RWPE1 (cell line): ENCODE data around the gene ERAS.

Experiments
- CTCF ChIA-PET: fragments of 350-600 bp; sonication (Branson Sonifier 250); formaldehyde crosslinking; extraction: SDS; loops from one replicate; lab custom pipeline; 2021; lab: Yijun Ruan, JAX
- POLR2A ChIA-PET: fragments of 400-600 bp; formaldehyde crosslinking; extraction: SDS; loops from one replicate; lab custom pipeline; 2020; ENCODE audit warnings: antibody characterized with exemption; ENCODE audit not compliant: low non-redundant PET; lab: Yijun Ruan, JAX
- DNase-seq: peaks from one replicate; pipeline ENCODE4 v3.0.0; 2012; ENCODE audit warnings: low spot score
- H3K27ac ChIP-seq: fragments of 450-650 bp; 2 replicates; pipeline ENCODE4 v1.5.1; 2017
- TF ChIP-seq, protein P1 (sequence below): fragments of 450-650 bp; conservative IDR thresholded peaks from 2 replicates; pipeline ENCODE4 v1.5.1; 2017; ENCODE audit warnings: low read depth, mild to moderate bottlenecking

The ERAS gene

DNA sequence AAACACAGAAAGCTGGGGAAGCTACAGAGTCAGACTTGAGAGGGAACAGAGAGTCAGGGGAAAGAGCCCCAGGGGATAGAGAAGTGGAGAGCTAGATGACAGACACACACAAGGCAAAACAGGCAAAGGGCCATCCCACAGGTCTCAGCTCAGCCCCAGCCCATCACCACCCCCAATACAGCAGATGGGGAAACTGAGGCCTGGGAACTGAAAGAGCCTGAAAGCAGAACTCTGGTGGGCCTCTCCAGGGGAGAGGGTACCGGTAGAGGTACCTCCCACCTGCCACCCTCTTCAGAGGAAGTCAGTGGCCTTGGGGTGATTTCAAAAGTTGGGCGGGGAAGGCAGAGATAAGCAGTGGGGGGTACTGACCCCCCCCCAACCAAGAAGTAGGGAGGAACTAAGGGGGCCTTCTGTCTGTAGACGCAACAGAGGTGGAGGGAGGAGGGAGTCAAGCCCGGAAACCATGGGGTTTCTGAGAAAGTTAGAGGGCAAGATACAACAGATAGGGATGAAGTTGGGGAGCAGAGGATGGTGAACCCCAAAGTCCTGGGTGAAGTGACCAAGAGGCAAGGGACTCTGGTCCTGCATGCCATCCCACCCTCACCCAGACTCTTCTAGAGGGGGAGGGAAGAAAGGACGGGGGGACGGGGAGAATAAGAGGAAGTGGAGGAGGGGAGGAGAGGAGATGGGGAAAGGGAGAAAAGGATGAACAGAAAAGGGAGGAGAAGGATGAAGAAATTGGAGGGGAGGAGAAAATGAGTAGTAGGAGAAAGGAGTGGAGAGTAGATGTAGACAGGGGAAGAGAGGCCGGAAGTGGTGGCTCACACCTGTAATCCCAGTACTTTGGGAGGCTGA lies 36.7 kb upstream of the ERAS start:
- ChIA-PET CTCF (no interaction called here), POLR2A (no interaction called here)
- H3K27ac ChIP-seq = no peak overlapping the region
- no peak for DNase-seq
- TF ChIP-seq, protein P1, sequence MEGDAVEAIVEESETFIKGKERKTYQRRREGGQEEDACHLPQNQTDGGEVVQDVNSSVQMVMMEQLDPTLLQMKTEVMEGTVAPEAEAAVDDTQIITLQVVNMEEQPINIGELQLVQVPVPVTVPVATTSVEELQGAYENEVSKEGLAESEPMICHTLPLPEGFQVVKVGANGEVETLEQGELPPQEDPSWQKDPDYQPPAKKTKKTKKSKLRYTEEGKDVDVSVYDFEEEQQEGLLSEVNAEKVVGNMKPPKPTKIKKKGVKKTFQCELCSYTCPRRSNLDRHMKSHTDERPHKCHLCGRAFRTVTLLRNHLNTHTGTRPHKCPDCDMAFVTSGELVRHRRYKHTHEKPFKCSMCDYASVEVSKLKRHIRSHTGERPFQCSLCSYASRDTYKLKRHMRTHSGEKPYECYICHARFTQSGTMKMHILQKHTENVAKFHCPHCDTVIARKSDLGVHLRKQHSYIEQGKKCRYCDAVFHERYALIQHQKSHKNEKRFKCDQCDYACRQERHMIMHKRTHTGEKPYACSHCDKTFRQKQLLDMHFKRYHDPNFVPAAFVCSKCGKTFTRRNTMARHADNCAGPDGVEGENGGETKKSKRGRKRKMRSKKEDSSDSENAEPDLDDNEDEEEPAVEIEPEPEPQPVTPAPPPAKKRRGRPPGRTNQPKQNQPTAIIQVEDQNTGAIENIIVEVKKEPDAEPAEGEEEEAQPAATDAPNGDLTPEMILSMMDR = no peak

DNA sequence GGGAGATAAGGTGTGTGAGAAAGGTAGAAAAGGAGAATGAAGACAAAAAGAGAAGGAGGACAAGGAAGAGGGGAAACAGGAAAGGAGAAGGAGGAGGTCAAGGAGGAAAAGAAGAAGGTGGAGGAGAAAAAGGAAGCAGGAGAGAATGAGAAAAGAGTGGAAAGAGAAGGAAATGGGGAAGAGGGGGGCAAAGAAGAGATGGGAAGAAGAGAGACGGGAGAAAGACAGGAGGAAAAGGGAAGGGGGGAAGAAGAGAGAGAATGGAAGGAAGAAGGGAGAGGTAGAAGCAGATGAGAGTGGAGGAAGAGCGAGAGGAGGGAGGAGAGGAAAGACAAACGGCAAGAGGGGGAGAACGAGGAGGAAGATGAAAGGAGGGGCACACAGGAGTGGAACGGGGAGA lies 35.8 kb upstream of the ERAS start:
- H3K27ac ChIP-seq = no peak overlapping the region
- TF ChIP-seq, protein P1 = no peak
- no peak for DNase-seq
- ChIA-PET POLR2A (no interaction called here), CTCF (no interaction called here)

DNA sequence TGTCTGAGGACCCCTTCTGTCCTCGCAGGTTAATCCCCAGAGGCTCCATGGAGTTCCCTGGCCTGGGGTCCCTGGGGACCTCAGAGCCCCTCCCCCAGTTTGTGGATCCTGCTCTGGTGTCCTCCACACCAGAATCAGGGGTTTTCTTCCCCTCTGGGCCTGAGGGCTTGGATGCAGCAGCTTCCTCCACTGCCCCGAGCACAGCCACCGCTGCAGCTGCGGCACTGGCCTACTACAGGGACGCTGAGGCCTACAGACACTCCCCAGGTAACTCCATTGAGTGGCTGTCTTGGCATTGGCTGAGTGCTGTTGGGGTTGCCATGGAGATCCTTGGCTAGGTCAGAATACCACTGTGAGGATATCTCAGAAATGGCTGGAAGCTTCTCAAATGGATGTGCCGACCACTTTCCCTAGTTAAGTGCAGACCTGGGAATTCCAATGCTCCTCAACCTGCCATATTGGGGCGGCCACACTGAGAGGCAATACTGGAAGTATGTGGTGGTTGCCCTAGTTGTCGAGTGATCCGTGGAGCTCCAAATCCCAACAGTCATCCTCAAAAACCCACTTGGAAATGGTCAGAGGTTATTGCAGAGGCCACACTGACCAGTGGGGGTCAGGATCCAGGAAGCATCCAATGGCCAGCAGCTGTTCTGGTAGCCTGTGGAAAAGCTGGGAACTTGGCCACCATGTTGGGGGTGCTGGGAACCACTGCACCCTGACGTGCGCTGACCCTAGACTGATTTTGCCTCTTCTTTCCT lies 35.1 kb upstream of the ERAS start:
- H3K27ac ChIP-seq = no peak overlapping the region
- ChIA-PET CTCF (no interaction called here), POLR2A (no interaction called here)
- no peak for DNase-seq
- TF ChIP-seq, protein P1 = no peak

DNA sequence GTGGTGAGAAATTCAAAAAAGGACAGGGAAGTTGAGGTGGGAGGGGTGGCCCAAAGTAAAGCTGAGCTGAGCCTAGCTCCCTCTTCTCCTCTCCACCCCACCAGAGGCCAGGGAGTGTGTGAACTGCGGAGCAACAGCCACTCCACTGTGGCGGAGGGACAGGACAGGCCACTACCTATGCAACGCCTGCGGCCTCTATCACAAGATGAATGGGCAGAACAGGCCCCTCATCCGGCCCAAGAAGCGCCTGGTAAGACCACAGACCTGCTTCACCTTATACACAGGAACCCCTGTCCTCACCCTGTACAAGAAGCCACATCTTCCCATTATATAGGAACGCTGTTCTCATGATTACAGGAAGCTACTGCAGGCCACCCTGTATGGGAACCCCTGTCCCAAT lies 34.1 kb upstream of the ERAS start:
- TF ChIP-seq, protein P1 = no peak
- ChIA-PET POLR2A (no interaction called here), CTCF (no interaction called here)
- no peak for DNase-seq
- H3K27ac ChIP-seq = no peak overlapping the region

DNA sequence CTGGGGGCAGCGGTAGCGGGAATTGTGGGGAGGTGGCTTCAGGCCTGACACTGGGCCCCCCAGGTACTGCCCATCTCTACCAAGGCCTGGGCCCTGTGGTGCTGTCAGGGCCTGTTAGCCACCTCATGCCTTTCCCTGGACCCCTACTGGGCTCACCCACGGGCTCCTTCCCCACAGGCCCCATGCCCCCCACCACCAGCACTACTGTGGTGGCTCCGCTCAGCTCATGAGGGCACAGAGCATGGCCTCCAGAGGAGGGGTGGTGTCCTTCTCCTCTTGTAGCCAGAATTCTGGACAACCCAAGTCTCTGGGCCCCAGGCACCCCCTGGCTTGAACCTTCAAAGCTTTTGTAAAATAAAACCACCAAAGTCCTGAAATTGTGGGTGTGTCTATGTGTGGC lies 32.4 kb upstream of the ERAS start:
- CTCF ChIA-PET = no interaction called here
- POLR2A ChIA-PET = no interaction called here
- no peak overlapping the region for H3K27ac ChIP-seq
- TF ChIP-seq, protein P1 = no peak
- no peak for DNase-seq

DNA sequence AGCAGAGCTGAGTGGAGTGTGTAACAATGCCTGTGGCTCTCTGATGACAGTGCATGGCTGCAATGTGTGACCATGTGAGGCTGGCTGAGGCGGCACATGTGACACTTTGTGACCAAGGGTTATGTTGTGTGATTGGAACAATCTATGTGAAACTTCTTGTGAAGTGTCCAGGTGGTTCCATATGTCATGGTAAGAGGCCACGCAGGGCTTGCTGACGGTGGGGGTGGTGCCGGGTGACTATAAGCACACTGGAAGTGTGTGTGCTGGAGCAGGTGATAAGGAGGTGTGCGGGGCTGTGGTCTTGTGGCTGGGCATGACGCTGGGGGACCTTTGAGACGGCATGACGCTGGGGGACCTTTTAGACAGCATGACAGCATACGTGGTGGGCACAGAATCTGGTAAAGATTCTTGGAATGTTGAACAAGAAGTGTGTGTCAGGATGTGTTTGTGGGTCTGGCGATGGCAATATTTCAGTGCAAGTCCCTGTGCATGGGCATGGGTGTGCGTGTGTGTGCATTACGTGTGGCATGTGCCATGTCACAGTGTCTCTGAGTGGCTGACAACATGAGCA lies 31.9 kb upstream of the ERAS start:
- POLR2A ChIA-PET = interaction anchor here (0.6 kb wide), 1 partner anchor 288 kb away, joined by 7 read pairs; no protein-coding TSS in a partner anchor
- peak overlapping the region; percentile 58 for H3K27ac ChIP-seq
- CTCF ChIA-PET = no interaction called here
- no peak for DNase-seq
- TF ChIP-seq, protein P1 = no peak
